Hepatocyte (in vitro differentiated cells): ENCODE measurements around the gene THSD4. TPM values are rescaled to one million over a fixed set of nuclear protein-coding genes. Genes with fewer than 3 reads are reported as not detected.

Experiments used
- DNase-seq: peaks from one replicate; pipeline ENCODE4 v3.0.0-alpha.2; 2016; ENCODE audit warnings: low spot score
- H2AFZ ChIP-seq: fragments of 200-600 bp; sonication (generic); 2 replicates; pipeline ENCODE4 v1.6.0; 2016; ENCODE audit warnings: antibody characterized with exemption, mild to moderate bottlenecking
- H3K27ac ChIP-seq: fragments of 200-600 bp; sonication (generic); 2 replicates; pipeline ENCODE4 v1.5.1; 2016; ENCODE audit warnings: mild to moderate bottlenecking
- H3K27me3 ChIP-seq: fragments of 200-600 bp; sonication (generic); 2 replicates; pipeline ENCODE4 v1.6.1; 2016
- H3K36me3 ChIP-seq: fragments of 200-600 bp; sonication (generic); replicated peaks from 2 replicates; pipeline ENCODE4 v1.5.1; 2016; ENCODE audit warnings: low read depth; ENCODE audit not compliant: insufficient read depth
- H3K4me1 ChIP-seq: fragments of 200-600 bp; sonication (generic); 2 replicates; pipeline ENCODE4 v1.5.1; 2016; ENCODE audit warnings: mild to moderate bottlenecking, moderate library complexity; ENCODE audit not compliant: insufficient read depth
- H3K4me2 ChIP-seq: fragments of 200-600 bp; sonication (generic); 2 replicates; pipeline ENCODE4 v1.6.0; 2016
- H3K4me3 ChIP-seq: fragments of 200-600 bp; sonication (generic); 2 replicates; pipeline ENCODE4 v1.5.1; 2016; ENCODE audit warnings: mild to moderate bottlenecking
- H3K79me2 ChIP-seq: fragments of 200-600 bp; sonication (generic); 2 replicates; pipeline ENCODE4 v1.6.0; 2017; ENCODE audit warnings: mild to moderate bottlenecking
- H3K9me2 ChIP-seq: fragments of 200-600 bp; sonication (generic); replicated peaks from 2 replicates; pipeline ENCODE4 v1.6.0; 2017; ENCODE audit warnings: mild to moderate bottlenecking; ENCODE audit not compliant: insufficient read depth
- H3K9me3 ChIP-seq: fragments of 200-600 bp; sonication (generic); 2 replicates; pipeline ENCODE4 v1.5.1; 2016; ENCODE audit warnings: low read depth, mild to moderate bottlenecking
- H4K20me1 ChIP-seq: fragments of 200-600 bp; sonication (generic); 2 replicates; pipeline ENCODE4 v1.6.0; 2016; ENCODE audit warnings: mild to moderate bottlenecking; ENCODE audit not compliant: insufficient read depth, poor library complexity, severe bottlenecking
- CTCF ChIP-seq: fragments of 200-600 bp; sonication (generic); IDR thresholded peaks from 2 replicates; pipeline ENCODE4 v1.5.1; 2016; ENCODE audit warnings: antibody characterized with exemption, mild to moderate bottlenecking; ENCODE audit not compliant: poor library complexity
- EZH2 ChIP-seq: fragments of 200-600 bp; sonication (generic); IDR thresholded peaks from 2 replicates; pipeline ENCODE4 v1.6.1; 2016; ENCODE audit warnings: antibody characterized with exemption, mild to moderate bottlenecking, borderline replicate concordance
- EZH2phosphoT487 ChIP-seq: fragments of 200-600 bp; sonication (generic); IDR thresholded peaks from one replicate; pipeline ENCODE4 v1.6.1; 2018; ENCODE audit warnings: antibody characterized with exemption, mild to moderate bottlenecking, low read depth, moderate library complexity; ENCODE audit not compliant: unreplicated experiment, severe bottlenecking
- WGBS: methylation state at CpG from one replicate; pipeline ENCODE4 v1.1.6; 2016; ENCODE audit warnings: low lambda C conversion rate; ENCODE audit errors: missing lambda C conversion rate; 5-methylcytosine and 5-hydroxymethylcytosine counted together
- polyA plus RNA-seq: library from polyadenylated mRNA; unstranded; fragments of >200 nt; fragmentation: Nextera tagmentation; extraction: Ambion mirVana; gene quantifications from 2 replicates; pipeline ENCODE4 v1.2.1, GENCODE V29; 2016
- total RNA-seq: library from RNA; depleted of rRNA; stranded (reverse); fragments of >200 nt; gene quantifications from 2 replicates; pipeline ENCODE4 v1.2.3, GENCODE V29; 2014

Gene THSD4
- total and polyA plus RNA-seq, 2 experiments from 2014 or later, result 4.3 to 7.0 TPM

- no peaks in the 10 kb centered on the region for H3K79me2 ChIP-seq
- WGBS, result 47% methylated on average over 5 of the region's 5 CpGs
- H3K4me3 ChIP-seq, result no peak overlapping the region
- no peaks in the 10 kb centered on the region for H3K27me3 ChIP-seq
- H3K9me2 ChIP-seq, result no peaks in the 10 kb centered on the region
- no peaks in the 10 kb centered on the region for H4K20me1 ChIP-seq
- H3K9me3 ChIP-seq, result no peaks in the 10 kb centered on the region
- no peaks in the 10 kb centered on the region for H3K36me3 ChIP-seq
- peak overlapping the region; percentile 31 for H3K4me2 ChIP-seq
- peak overlapping the region; percentile 36 for H3K27ac ChIP-seq
- TF ChIP-seq CTCF (no peak), EZH2 (no peak), EZH2phosphoT487 (no peak)
- H3K4me1 ChIP-seq, result peaks cover 8% of the 10 kb centered on the region
- DNase-seq, result peak; percentile 36
- H2AFZ ChIP-seq, result no peak overlapping the region
These were observed 222.1 kb downstream of the THSD4 start for GRCh38 chr15:71337197-71337845.

- TF ChIP-seq EZH2, result no peak
- no peak for TF ChIP-seq EZH2phosphoT487
- TF ChIP-seq CTCF, result no peak
- Histone ChIP-seq H3K4me3 (no peak overlapping the region), H3K9me3 (no peaks in the 10 kb centered on the region), H3K27ac (no peak overlapping the region), H3K4me2 (no peak overlapping the region), H3K79me2 (no peaks in the 10 kb centered on the region), H3K27me3 (no peaks in the 10 kb centered on the region), H3K4me1 (peaks cover 8% of the 10 kb centered on the region), H2AFZ (no peak overlapping the region), H3K9me2 (no peaks in the 10 kb centered on the region), H3K36me3 (no peaks in the 10 kb centered on the region), H4K20me1 (no peaks in the 10 kb centered on the region)
- no peak for DNase-seq
- 85% methylated on average over 9 of the region's 9 CpGs for WGBS
These were observed 223.0 kb downstream of the THSD4 start for GRCh38 chr15:71338265-71338664.

DNA sequence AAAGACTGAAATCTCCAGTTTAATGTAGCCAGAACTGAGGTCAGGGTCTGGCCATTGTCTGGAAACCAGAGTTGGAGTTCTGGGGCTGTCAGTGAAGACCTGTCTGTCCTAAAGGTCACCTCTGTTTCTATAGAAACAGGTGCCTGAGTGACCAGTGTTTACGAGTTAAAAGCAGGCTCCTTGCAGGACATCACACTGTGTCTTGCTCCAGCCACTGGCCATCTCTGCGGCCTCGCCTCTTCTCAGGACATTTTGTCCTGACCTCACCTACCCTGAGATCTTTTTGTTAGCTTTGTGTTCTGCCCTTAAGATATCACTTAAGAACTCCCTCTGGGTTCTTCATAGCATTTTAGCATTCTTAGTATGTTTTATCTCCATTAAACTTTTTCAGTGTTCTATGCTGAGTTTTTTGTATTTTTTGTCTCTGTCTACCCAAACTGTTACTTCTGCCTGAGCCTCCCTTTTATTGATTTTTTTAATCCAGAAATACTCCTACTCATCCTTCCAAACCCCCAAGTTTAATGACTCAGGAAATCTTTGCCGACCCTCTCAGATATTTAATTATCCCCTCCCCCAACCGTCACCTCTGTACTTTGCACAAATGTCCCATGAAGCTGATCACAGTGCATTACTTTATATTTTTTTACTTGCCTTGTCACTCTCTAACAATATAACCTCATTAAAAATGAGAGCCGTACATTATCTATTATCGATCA is 223.7 kb downstream of the THSD4 start:
- Histone ChIP-seq H3K27ac (no peak overlapping the region), H3K4me1 (peaks cover 8% of the 10 kb centered on the region), H3K79me2 (no peaks in the 10 kb centered on the region), H3K36me3 (no peaks in the 10 kb centered on the region), H2AFZ (no peak overlapping the region), H3K4me3 (no peak overlapping the region), H3K4me2 (no peak overlapping the region), H4K20me1 (no peaks in the 10 kb centered on the region), H3K27me3 (no peaks in the 10 kb centered on the region), H3K9me3 (no peaks in the 10 kb centered on the region), H3K9me2 (no peaks in the 10 kb centered on the region)
- no peak for DNase-seq
- no peak for TF ChIP-seq EZH2
- no peak for TF ChIP-seq CTCF
- no peak for TF ChIP-seq EZH2phosphoT487
- WGBS, result 83% methylated on average over 7 of the region's 7 CpGs
